Purkinje cell (primary cell): ENCODE data around the gene CADPS2. TPM values are rescaled to one million over a fixed set of nuclear protein-coding genes. Genes with fewer than 3 reads are reported as not detected.

Experiments
- polyA plus RNA-seq: library from polyadenylated mRNA; unstranded; fragments of >200 nt; fragmentation: Nextera tagmentation; gene quantifications from 2 replicates; pipeline ENCODE4 v1.2.1, GENCODE V29; 2014

Gene CADPS2
- 17.2 and 23.2 TPM in 2 replicates for polyA plus RNA-seq

GRCh38 chr7:122886357-122887081 is at the start of gene CADPS2:
CADPS2 (minus strand) TSS chr7:122886460; CDS start chr7:122886337, 123 bp downstream.

GRCh38 chr7:122702872-122703510 is 183.3 kb downstream of the CADPS2 start, which contains the start of gene RNF148:
RNF148 (minus strand) TSS chr7:122702922; CDS start chr7:122702750, 172 bp downstream.

GRCh38 chr7:122699017-122699416 is 187.2 kb downstream of the CADPS2 start, which contains the start of gene RNF133:
RNF133 (minus strand) TSS chr7:122699117; CDS start chr7:122698918, 199 bp downstream.

DNA sequence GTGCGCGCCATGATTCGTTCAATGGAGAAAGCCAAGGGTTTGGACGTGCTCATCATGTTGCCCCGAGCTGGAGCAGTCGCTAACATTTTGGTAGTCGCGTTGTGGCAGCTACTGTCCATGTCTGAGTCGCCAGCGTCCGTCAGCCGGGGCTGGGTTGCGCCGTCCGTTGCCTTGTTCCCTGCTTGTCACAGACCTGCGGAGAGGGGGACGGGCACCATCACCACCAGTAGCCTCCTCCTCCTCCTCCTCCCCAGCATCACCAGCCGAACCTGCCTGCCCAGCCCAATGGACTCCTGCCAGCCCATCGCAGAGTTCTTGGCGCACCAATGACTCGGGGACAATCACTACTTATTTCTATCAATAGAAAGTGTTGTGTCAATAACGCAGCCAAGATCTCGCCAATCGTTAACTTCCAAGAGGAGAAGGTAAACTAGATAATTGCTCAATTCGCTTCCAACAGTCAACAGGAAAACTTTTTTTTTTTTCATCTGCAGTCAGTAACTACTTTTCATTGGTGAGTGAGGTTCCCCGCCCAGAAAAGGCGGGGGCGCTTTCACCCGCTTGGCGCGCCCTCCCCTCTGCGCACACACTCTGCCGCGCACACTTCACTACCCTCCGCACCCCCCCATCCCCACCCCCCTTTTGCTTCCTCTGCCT is 581.8 kb downstream of the CADPS2 start, which contains the start of gene FEZF1:
Gene FEZF1, minus strand, starts transcription at position 432 of the 657 bp plus-strand sequence. Its CDS starts 313 bp downstream, at position 119.

Other genes starting within 250 kb of the CADPS2 start
- not detected in 2 replicates for gene RNF133, start 187.3 kb downstream of the CADPS2 start, polyA plus RNA-seq
- gene RNF148, start 183.5 kb downstream of the CADPS2 start, polyA plus RNA-seq, result 0.70 TPM in 1 of 2 replicates, not detected in the other
- not detected in 2 replicates for gene TAS2R16, start 109.2 kb upstream of the CADPS2 start, polyA plus RNA-seq